DMS 273 (cell line): ENCODE measurements around the gene RUNDC1.
"Not testable (repeated sequence)": the region's sequence is repeated elsewhere in the genome, so short reads cannot be mapped to it uniquely, and the experiment has no call there.

Source experiments
- DNase-seq: peaks from one replicate; lab custom pipeline; 2025; ENCODE audit not compliant: unreplicated experiment; lab: John Stamatoyannopoulos, UW

Gene RUNDC1

GRCh38 chr17:42980274-42980765, at the start of gene RUNDC1:
RUNDC1 (plus strand) TSS chr17:42980565; CDS start chr17:42980577, 12 bp downstream.
- DNase-seq, result peak; percentile 95

DNA sequence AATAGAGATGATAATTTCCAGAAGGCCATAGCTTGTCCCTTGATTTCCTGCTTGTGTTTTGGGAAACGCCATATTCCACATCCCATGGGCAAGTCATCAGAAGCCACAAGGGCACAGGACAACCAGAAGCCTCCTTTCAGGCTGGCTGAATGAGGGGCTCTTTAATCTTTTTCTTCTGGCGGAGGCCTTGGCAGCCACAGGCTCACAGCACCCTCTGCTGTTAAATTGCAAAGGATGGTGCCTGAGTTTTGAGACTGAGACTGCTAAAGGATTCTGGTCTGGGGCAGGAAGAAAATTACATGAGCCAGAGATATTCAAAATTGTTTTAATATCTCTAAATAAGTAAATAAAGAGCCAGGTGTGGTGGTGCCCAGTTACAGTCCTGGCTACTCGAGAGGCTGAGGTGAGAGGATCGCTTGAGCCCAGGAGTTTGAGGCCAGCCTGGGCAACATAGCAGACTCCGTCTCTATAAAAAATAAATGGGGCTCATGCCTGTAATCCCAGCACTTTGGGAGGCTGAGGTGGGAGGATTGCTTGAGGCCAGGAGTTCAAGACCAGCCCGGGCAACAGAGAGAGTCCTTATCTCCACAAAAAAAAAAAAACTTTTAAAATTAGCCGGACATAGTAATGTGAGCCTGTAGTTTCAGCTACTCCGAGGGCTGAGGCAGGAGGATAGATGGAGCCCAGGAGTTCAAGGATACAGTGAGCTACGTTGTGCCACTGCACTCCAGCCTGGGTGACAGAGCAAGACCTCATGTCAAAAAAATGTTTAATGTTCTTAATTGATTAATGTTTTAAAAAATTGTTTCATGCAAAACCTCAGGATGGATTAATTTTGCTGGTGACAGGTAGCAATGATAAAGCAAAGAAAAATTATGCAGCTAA, 42.4 kb upstream of the RUNDC1 start:
- DNase-seq, result peak; percentile 83

DNA sequence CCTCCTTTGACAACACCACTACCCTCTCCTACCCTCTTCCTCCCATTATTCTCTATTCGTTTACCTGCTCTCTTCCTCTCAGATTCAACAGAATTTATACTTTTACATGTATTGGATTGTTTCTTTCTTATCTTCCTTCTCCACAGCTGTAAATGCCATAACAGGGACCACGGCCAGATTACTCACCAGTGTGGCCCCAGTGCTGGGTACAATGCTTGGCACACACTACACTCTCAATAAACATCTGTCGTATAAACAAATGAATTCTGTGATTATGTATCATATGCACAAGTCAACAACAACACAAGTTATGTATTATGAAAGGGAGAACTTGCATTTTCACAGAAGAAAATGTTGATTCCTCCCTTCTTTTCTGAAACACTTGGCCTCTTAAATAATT, 36.2 kb upstream of the RUNDC1 start:
- no peak for DNase-seq

DNA sequence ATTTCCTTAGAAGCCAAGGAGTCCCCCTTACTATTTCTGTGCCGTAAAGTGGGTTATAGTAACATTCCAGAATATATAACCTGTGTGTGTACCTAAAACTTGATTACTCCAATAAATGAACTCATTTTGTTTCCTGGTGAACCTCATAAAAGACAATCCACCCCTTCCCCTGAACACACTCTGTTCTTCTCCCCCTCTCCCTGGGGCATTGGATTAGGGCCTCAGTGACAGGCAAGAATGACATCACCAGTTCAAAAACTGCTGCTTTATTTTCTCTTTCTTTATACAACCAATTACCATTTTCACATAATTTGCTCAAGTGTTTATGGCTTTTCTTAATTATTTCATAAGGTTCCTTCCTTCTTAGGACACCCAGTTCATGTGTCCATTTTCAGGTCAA, 33.6 kb upstream of the RUNDC1 start:
- no peak for DNase-seq

- no peak for DNase-seq
Observed at GRCh38 chr17:42950044-42950783, 30.2 kb upstream of the RUNDC1 start.

- no peak for DNase-seq
Observed at GRCh38 chr17:42953669-42954068, 26.7 kb upstream of the RUNDC1 start.

- DNase-seq, result peak; percentile 96
Observed at GRCh38 chr17:42964161-42964932, 16.0 kb upstream of the RUNDC1 start, which contains the start of gene AARSD1. AARSD1 (minus strand) TSS chr17:42964454; CDS start chr17:42964440, 14 bp downstream.

- DNase-seq, result no peak
Observed at GRCh38 chr17:42967925-42968324, 12.4 kb upstream of the RUNDC1 start.

DNA sequence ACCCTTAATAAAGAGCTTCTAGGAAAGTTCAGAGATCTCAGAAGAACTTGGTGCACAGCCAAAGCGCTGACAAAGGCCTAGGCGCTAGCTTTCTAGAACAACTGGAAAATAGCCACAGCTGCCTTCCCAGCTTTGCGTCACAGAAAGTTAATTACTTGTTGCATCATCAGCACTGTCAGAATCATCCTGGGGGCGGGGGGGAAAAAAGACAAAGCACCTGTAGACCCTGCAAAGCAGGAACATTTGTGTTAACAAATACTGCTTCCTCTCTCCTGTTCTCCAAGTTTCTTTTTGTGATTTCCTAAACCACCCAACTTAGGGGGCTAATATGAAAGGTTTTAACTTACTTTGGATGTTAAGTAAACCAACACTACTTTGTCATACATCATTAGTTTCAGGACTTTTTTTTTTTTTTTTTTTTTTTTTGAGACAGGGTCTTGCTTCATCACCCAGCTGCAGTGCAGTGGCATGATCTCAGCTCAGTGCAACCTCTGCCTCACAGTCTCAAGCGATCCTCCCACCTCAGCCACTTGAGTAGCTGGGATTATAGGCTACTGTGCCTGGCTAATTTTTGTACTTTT, 11.3 kb upstream of the RUNDC1 start:
- peak; percentile 24 for DNase-seq

- DNase-seq, result no peak
Observed at GRCh38 chr17:42971589-42971988, 8.8 kb upstream of the RUNDC1 start.

DNA sequence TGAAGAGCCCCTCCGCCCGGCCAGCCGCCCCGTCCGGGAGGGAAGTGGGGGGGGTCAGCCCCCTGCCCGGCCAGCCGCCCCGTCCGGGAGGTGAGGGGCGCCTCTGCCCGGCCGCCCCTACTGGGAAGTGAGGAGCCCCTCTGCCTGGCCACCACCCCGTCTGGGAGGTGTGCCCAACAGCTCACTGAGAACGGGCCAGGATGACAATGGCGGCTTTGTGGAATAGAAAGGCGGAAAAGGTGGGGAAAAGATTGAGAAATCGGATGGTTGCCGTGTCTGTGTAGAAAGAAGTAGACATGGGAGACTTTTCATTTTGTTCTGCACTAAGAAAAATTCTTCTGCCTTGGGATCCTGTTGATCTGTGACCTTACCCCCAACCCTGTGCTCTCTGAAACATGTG, 7.0 kb upstream of the RUNDC1 start:
- not testable (repeated sequence) for DNase-seq

GRCh38 chr17:42975265-42975664, 5.1 kb upstream of the RUNDC1 start:
- DNase-seq, result no peak

GRCh38 chr17:42975701-42976100, 4.7 kb upstream of the RUNDC1 start:
- not testable (repeated sequence) for DNase-seq

DNA sequence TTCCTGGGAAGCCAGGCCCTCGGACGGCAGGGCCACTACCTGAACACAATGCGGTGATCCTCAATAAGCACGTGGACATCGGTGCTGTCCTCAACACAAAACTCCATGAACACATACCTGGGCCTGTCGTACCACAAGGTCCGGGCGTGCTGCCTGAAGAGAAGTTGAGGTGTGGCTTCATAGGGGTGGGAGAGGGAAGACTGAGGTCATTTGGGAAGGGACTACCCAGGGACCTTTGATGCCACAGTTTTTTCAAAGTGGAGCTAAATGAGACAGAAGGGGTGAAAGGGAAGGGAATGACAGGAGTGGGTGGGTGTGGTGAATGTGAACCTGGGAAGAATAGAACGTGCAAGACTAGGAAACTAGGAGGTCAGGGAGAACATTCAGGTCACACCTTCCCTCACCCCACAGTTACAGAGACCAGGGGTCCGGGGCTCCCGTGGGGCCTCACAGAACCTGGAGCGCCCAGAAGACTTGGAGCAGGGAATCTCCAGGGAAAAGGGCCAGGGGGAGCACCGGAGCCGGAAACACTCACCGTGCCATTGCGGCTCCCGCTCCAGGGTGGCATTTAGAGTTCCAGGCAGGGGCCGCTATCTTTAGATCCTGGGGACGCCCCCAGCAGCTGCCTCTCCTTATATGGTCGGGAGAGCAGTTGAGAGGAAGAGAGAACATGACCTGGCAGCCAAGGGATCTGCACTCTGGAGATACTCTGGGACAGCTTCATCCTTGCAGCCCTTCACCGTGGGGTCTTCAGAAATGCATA, 673 bp upstream of the RUNDC1 start, which contains the start of gene PTGES3L:
PTGES3L (minus strand) TSS at position 570 of the 763 bp plus-strand sequence; CDS start at position 543, 27 bp downstream.
- DNase-seq, result peak; percentile 95

GRCh38 chr17:42980766-42981397, 517 bp downstream of the RUNDC1 start:
- peak; percentile 77 for DNase-seq

GRCh38 chr17:42982266-42982665, 1.9 kb downstream of the RUNDC1 start:
- no peak for DNase-seq

- DNase-seq, result no peak
Observed at GRCh38 chr17:42985225-42985624, 4.9 kb downstream of the RUNDC1 start.

- DNase-seq, result no peak
Observed at GRCh38 chr17:42989141-42989540, 8.8 kb downstream of the RUNDC1 start.
